HG03280 (cell line): ENCODE data around the gene PDCD11.
"Not testable (repeated sequence)": the region's sequence is repeated elsewhere in the genome, so short reads cannot be mapped to it uniquely, and the experiment has no call there.

ENCODE experiments used
- ATAC-seq: cut with Tn5 transposase; IDR thresholded peaks from one replicate; pipeline ENCODE4 v1.9.1; 2021; ENCODE audit warnings: mild to moderate bottlenecking, moderate library complexity; ENCODE audit not compliant: unreplicated experiment

Gene PDCD11

GRCh38 chr10:103417148-103417469, 20.7 kb downstream of the PDCD11 start:
- ATAC-seq, result not testable (repeated sequence)

GRCh38 chr10:103417601-103418000, 21.2 kb downstream of the PDCD11 start:
- ATAC-seq, result no peak

DNA sequence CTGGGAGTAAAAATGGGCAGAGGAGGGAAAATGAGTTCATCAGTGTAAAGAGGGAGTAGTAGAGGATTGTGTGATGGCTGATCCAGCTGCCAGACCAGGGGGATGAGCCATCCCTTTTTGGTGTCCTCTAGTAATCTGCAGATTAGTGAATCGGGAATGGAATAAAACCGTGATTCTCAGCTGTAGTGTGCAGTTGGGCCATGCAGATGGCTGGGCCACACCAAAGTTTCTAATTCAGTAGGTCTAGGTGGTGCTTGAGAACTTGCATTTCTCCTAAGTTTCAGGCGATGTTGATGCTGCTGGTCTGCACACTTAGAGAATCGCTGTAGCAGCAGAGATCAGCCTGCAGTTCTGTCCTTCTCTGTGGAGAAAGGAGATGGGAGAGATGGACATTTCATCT, 22.7 kb downstream of the PDCD11 start:
- ATAC-seq, result no peak

- ATAC-seq, result no peak
These were observed 27.3 kb downstream of the PDCD11 start for GRCh38 chr10:103423748-103424147.

DNA sequence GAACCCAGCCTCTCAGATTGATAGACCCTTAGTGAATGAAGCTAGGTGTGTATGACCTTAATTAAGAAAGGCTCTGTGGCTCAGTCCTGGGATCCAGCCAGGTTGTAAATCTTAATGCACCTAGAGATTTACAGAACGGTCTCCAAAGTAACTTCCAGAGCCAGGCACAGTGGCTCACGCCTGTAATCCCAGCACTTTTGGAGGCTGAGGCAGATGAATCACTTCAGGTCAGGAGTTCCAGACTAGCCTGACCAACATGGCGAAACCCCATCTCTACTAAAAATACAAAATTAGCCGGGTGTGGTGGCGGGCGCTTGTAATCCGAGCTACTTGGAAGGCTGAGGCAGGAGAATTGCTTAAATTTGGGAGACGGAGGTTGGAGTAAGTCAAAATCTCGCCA, 31.4 kb downstream of the PDCD11 start:
- no peak for ATAC-seq

GRCh38 chr10:103428989-103429643, 32.7 kb downstream of the PDCD11 start:
- no peak for ATAC-seq

DNA sequence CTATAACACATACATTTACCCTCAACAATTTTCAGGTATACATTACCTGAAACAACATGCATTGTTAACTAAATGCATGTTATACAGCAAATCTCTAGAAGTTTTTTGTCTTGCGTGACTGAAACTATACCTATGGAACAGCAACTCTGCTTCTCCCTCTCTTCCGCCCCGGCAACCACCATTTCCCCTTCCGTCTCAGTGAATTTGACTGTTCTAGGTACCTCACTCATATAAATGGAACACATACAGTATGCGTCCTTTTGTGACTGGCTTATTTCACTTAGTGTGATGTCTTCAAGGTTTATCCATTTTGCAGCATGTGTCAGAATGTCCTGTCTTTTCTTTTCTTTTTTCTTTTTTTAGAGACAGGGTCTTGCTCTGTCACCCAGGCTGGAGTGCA, 33.2 kb downstream of the PDCD11 start:
- ATAC-seq, result no peak

GRCh38 chr10:103431902-103432301, 35.5 kb downstream of the PDCD11 start:
- no peak for ATAC-seq

- ATAC-seq, result no peak
These were observed 37.4 kb downstream of the PDCD11 start for GRCh38 chr10:103433858-103434257.

DNA sequence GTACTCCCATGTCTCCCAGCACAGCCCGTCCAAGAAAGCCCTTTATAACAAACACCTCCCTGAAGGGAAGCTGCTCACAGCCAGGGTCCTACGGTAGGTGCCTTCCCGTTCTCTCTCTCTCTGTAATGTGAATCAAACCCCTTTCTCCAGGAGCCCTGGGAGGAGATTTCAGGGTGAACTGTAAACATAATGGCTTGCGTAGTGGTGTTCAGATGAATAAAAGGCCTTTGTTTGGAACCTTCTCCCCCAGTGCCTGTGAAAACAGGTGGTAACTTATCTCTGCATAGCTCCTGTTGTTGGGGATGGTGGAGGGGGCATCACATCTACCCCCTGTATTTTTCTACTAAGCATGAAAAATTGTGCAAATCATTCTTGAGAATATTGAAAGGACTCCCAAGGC, 43.4 kb downstream of the PDCD11 start:
- ATAC-seq, result no peak

- ATAC-seq, result no peak
These were observed 44.0 kb downstream of the PDCD11 start for GRCh38 chr10:103440416-103440815.

- no peak for ATAC-seq
These were observed 44.8 kb downstream of the PDCD11 start for GRCh38 chr10:103441206-103441605.

- no peak for ATAC-seq
These were observed 45.2 kb downstream of the PDCD11 start for GRCh38 chr10:103441611-103442010.

DNA sequence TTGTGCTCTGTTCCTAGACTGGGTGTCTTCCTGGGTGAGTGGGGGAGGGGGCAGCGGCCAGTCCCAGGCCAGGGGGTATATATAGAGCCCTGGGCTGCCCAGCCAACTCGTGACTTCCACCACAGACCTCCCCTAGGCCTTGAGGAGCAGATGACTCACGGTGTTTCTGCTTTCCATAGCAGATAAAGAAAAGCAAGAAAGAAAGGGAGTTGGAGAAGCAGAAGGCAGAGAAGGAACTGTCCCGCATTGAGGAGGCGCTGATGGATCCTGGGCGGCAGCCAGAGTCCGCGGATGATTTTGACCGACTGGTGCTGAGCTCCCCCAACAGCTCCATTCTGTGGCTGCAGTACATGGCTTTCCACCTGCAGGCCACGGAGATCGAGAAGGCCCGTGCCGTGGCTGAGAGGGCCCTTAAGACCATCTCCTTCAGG, 45.6 kb downstream of the PDCD11 start:
- ATAC-seq, result no peak

DNA sequence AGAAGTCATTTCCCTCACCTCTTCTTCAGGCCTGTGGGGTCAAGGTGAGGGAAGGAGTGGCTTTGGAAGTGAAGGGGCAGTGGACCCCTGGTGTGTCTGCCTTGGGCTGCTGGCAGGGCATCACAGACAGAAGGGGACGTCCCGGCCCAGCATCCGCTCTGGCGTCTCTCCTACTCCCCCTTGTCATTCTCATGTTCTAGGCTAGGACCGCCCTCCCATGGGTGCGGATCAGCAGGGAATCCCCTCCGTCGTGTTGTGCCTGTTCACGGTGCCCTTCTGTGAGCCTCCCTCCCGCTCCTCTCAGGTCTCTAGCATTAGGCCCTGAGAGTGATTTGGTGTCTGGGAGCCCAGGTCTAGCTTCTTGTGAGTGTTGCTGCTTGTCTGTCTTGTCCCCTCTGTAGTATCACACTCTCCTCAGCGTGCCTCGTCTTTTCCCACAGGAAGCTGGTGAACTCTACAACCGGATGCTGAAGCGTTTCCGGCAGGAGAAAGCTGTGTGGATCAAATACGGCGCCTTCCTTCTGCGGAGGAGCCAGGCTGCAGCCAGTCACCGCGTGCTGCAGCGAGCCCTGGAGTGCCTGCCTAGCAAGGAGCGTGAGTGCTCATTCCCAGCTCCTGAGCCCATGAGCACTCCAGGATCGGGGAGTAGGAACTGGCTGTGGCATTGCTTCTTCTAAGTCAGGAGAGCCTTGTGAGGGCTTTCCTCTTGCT, 47.2 kb downstream of the PDCD11 start:
- no peak for ATAC-seq

- ATAC-seq, result no peak
These were observed 48.1 kb downstream of the PDCD11 start for GRCh38 chr10:103444478-103444877.

GRCh38 chr10:103445366-103445765, 48.9 kb downstream of the PDCD11 start:
- ATAC-seq, result no peak

- ATAC-seq, result no peak
These were observed 49.5 kb downstream of the PDCD11 start for GRCh38 chr10:103445767-103446567.

DNA sequence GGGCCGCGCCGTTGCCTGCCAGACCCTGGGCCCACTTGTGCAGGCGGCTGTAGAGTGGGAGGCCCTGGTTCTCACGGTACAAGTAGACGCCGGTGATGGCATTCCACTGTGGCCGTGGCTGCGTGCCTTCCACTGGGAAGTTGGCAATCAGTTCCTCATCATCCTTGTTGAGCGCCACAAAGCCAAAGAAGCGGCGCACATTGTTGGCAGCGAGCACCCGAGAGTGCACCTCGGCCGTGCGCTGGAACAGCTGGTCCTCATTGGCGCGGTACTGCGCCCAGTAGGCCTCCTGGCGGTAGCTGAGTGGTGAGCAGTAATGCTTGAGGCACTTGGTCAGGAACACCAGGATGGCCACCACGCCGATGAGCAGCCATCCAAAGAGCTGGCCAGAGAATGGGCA, 50.8 kb downstream of the PDCD11 start:
- no peak for ATAC-seq

DNA sequence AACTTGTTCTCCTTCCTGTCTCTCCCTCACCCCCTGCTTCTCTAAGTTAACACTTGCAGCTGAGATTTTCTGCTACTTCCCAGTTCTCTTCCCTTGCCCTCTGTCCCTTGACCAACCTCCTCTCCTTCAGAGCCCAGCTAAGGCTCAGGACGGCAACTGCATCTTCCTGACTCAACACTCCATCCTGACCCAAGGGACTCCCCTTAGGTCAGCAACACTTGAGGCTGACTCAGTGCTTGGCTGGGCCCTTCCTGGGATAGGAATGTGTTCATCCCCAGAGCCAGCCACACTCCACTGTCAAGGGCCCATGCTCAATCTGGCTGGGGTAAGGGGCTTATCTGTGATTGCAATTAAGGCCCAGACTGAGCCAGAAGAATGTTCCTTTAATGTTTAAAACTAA, 52.3 kb downstream of the PDCD11 start:
- ATAC-seq, result no peak

- no peak for ATAC-seq
These were observed 53.0 kb downstream of the PDCD11 start for GRCh38 chr10:103449208-103450144.
